Activated CD8-positive, alpha-beta memory T cell treated with anti-CD3 and anti-CD28 coated beads, Interleukin-2, amount 50 U/mL, for 4 hours (primary cell): Measurements from ENCODE around the gene LSAMP.
"Not testable (repeated sequence)": the region's sequence is repeated elsewhere in the genome, so short reads cannot be mapped to it uniquely, and the experiment has no call there.

Experiments used
- DNase-seq: peaks from one replicate; pipeline ENCODE4 v3.0.0-alpha.2; 2020

Gene LSAMP

DNA sequence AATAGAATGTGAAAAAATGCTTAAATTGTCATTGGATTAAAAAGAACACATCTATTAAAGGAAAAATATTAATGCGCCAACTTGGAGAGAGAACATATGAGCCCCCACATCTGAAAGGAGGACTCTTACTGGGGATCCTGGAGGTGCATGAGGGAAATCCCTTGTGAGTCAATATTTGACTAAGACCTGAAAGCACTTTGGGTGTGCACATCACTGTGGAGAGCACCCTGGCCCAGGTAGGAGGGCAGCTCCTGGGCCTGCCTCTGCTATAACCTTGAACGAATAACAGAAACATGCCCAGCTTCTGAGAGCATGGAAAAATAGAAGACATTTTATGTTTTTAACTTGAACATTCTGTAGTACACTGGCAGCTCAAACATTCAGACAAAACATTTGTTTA, 622.2 kb downstream of the LSAMP start:
- no peak for DNase-seq

DNA sequence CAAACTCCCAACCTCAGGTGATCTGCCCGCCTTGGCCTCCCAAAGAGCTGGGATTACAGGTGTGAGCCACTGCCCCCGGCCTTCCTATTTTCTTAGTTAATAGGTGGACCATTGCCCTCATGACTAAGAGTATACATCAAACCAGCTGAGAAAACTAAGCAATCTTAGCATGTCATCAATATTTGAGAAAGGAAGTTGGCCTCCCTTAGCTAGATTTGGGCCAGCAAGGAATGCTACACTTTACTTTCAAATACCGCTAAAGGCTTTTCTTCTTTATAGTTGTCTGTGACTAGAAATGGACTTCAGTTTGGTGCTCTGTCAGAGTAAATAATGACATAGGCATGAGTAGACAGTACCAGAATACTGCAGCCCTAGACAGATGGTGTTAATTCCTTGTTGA, 622.7 kb downstream of the LSAMP start:
- no peak for DNase-seq

DNA sequence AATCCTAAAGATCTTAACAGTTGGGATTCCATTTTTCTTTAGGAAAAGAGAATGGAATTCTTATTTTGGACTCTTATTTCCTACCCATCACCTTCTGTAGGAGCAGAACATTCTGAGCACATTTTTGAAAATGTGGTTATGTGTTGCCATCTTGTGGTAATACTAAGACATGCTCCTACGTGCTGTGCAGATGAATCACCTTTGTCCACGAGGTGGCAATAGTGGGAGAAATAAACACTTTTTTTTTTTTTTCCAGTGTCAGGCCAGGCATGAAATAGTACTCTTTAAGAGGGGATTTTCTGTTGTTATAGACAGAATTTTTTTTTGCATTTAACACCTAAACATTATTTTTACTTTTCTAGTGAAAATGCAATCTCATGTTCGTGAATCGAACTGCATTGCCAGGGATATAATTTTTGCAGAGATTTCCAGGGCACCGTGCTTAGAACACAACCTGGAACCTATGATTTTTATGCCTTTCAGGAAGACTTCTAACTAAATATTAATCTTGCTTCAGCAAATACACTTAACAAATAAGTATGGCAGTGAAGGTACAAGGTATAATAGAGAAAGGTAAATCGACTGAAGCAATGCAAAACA, 625.4 kb downstream of the LSAMP start:
- DNase-seq, result peak; percentile 54

DNA sequence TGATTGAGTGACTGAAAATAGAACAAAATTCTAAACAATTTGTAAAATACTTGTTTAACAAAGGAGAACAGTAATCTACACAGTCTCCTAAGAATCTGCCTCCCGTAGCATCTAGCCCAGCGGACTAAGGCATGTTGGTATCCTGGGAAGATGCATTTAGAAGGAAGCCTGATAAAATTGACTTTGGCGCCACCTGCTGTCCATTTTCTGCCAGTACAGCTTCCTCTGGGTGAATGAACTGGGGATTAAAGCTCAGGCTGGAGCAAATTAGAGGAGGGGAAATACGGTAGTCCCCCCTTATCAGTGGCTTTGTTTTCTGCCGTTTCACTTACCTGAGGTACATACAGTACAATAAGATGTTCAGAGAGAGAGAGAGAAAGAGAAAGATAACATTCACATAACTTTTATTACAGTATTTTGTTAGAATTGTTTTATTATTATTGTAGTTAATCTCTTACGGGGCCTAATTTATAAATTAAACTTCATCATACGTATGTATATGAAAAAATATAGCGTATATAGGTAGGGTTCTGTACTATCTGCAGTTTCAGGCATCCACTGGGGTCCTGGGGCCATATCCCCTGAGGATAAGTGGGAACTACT, 630.4 kb downstream of the LSAMP start:
- peak; percentile 70 for DNase-seq

DNA sequence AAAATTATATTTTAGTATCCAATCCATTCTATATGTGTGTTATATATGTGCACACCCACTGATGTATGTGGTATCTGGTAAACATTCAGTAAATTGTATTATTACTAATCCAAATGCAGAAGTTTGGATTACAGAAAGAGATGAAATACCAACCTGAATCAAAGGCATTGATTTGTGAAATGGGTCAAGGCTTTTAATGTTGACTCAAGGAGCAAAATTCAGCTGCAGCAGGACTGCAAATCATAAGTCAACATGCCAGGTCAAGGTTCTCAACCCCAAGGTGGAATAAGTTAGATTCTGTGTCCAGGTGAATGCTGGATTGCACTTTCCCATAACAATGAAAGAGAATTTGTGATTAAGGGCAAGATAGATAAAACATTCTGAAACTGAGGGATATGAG, 631.3 kb downstream of the LSAMP start:
- no peak for DNase-seq

DNA sequence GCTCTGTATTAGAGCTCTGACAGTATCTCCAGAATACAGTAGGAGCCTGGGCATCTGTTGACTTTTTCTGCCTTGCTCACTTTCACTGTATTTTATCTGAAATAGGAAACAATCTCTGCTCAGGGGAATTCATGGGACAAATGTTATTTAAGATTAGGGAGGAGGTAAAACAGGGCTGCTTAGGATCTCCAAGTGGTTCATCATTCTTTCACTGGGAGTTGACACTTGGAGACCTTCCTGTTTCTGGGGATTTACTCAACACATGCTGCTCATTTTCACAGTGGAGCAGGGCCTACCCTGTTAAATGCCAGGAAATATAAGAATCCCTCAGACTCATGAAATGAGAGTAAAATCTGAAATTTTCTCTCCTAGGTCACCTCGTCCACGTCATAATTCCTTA, 636.5 kb downstream of the LSAMP start:
- DNase-seq, result no peak

DNA sequence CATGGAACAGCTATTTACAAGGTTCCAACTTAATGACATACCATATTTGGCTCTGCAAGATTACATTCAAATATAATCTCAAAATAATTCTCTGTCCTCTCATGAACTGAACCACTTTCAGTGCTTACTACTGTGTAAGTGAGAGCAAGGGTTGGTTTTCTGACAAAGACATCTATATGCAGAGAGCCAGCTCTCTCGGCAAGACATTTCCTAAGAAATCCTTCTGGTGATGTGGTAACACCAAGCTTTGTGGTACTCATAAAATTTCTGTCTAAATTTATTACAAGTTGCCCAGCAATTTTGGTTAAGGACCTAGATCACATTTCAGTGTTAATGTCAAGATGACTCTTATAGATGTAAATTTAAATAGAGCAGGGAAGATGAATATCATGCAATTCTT, 637.0 kb downstream of the LSAMP start:
- no peak for DNase-seq

DNA sequence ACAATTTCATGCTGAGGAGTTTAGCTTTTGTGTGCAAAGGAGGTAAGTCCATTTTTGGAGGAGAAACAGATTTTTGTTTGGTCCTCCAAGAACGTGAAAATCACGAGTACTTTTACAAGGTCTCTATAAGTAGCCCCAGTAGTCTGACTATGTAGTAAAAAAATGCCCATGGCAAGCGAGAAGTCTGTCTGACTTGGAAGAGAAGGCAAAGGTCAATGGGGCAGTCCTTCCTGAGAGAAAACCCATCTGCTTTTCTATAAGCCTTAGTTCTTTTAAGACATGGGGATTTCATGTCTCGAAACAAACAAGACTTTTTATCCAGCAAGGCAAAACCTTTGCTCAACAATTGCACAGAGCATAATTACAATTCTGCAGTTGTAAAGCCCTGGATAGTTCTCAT, 638.8 kb downstream of the LSAMP start:
- no peak for DNase-seq

DNA sequence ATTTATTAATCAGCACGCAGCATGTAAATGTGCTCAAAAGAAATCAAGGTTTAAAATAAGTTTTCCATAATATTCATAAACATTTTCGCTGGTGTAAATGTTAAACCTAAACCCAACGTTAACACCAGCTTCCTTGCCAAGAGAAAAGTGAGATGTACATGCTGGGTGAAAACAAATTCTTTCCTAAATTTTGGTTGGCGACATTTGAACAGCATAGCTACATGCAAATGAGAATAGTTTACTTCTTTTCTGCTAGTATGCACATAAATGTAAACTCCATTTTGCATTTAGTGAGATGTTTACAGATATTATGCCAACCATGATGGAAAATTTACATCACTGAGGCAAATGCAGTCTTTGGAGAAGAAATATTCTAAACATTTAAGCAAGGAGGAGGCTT, 639.8 kb downstream of the LSAMP start:
- DNase-seq, result no peak

DNA sequence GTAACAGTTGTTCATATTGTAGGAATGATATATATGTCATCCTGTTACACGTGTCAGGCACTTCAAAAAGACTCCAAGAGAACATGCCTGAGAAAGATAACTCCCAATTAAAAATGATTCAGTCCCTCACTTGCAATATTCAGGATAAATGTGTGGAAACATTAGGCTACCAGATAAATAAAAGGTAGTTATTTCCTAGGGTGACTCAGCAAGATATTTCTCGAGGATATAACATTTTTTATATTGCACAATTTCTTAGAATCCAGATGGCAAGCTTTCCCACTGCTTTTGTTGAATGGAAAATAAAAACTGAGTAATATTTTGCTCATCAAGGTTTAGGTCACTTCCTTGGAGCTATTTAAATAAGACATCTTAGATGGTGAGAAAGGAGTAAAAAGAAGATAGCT, 640.6 kb downstream of the LSAMP start:
- no peak for DNase-seq

DNA sequence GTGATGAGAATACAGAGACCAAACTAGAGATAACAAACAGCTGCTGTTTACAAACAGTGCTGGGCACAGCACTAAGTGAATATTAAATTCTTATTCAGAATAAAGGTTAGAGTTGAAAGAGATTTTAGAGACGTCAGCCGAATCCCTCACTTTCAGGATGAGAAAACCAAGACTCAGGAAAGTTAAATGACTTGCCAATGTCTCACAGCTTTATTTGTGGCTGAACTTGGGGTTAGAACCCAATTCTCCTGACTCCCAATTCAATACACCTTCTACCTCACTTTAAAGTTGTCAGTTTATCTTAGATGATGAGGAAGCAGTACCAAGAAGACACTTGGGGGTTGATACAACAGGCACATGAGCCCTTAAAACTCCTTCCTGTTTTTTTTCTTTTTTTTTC, 641.1 kb downstream of the LSAMP start:
- DNase-seq, result no peak

DNA sequence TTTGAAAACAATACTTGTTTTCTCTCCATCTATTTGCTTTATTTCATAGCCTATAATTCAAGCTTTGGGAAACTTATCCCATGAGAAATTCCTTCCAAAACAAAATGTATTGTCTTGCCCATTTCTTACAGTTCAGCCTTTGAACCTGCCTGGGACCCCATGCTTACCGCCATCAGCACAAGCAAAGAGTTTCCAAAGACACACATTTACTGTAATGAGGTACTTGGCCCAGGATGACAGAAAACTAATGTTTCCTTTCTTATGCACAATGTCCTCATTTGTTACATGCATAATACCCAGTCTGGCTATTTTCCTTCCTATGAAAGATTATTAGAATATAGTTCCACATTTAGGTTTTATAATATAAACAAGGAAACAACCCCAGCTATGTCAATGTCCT, 641.6 kb downstream of the LSAMP start:
- DNase-seq, result no peak

DNA sequence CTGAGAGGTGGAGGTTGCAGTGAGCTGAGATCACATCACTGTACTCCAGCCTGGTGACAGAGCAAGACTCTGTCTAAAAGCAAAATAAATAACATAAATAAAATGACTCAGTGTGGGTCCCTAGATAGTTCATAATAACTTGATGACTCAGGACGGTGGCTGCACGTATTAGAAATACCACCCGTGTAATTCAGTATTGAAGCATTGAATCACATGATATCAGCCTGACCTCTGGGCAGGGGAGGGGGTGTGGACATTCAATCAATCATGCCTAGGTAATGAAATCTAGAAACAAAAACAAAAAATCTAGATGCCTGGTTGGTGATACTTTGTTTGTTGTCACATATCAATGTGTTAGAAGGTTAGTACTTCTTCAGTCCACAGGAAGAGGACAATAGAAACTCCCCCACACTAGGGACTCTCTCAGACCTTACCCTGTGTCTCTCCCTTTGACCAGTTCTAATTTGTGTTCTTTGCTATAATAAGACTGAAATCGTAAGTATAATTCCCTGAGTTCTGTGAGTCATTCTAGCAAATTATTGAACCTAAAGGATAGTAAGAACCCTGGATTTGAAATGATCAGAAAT, 644.7 kb downstream of the LSAMP start:
- DNase-seq, result no peak

DNA sequence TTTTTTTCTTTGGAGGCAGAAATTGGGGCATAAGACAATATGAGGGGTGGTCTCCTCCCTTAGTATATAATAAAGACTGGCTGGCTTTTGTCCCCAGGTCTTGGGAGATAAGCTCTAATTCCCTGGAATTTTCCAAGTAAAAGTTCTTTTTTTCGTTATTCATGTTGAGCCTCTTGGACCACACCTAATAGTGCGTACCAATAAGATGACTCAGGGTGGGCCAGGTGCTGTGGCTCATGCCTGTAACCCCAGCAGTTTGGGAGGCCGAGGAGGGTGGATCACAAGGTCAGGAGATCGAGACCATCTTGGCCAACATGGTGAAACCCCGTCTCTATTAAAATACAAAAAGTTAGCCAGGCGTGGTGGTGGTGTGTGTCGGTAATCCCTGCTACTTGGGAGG, 645.2 kb downstream of the LSAMP start:
- not testable (repeated sequence) for DNase-seq

DNA sequence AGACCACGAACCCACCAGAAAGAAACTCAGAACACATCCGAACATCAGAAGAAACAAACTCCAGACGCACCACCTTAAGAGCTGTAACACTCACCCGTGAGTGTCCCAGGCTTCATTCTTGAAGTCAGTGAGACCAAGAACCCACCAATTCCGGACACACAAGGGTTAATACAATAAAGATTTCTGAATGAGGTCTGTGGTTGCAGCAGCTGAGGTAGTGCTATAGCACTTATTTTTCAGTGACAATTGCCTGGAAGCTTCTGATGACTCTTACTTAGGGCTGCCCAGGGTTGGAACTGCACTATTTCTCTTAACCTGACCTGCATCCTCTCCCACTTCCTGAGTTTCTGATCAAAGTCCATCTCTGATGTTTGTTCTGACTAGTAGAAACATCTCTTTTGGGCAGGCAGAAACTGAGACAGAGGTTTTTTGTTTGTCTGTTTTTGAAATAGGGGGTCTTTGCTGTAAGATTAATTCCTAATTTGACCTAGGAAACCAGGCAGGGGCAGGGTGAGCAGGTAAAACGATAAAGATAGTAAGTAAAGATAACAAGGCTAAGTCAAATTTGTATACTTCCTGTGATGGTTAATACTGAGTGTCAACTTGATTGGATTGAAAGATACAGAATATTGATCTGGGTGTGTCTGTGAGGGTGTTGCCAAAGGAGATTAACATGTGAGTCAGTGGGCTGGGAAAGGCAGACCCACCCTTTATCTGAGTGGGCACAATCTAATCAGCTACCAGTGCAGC, 652.9 kb downstream of the LSAMP start:
- DNase-seq, result no peak

DNA sequence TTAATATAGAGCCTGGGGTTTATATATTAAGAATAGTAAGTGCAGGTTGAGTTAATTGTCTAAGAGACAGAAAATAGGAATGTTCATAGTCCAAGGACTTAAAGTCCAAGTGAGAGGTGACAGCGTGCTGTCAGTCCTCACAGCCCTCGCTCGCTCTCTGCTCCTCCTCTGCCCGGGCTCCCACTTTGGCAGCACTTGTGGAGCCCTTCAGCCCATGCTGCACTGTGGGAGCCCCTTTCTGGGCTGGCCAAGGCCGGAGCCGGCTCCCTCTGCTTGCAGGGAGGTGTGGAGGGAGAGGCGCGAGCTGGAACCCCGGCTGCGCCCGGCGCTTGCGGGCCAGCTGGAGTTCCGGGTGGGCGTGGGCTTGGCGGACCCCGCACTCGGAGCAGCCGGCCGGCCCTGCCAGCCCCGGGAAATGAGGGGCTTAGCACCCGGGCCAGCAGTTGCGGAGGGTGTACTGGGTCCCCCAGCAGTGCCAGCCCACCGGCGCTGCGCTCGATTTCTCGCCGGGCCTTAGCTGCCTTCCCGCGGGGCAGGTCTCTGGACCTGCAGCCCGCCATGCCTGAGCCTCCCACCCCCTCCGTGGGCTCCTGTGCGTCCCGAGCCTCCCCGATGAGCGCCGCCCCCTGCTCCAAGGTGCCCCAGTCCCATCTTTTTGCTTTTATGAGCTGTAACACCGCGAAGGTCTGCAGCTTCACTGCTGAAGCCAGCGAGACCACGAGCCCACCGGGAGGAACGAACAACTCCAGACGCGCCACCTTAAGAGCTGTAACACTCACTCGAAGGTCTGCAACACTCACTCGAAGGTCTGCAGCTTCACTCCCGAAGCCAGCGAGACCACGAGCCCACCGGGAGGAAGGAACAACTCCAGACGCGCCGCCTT, 653.8 kb downstream of the LSAMP start:
- DNase-seq, result not testable (repeated sequence)

DNA sequence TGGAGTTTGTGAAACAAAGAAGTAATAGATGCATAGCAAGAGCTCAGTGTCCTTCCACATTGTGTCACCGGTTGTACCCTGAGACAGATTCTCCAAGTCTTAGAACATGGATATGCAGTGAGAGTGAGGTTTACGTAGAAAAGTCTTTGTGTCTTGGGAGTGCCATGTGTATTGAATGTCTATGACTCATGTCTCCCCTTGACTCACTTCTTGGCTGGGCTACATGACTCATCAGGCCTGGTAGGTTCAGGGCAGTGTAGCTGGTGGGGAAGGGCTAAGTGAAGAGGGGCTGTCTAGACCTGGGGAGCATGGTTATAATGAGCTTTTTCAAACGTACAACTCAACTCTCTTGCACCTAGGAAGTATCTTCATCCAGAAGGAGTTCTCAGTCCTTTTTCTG, 654.5 kb downstream of the LSAMP start:
- DNase-seq, result peak; percentile 56

DNA sequence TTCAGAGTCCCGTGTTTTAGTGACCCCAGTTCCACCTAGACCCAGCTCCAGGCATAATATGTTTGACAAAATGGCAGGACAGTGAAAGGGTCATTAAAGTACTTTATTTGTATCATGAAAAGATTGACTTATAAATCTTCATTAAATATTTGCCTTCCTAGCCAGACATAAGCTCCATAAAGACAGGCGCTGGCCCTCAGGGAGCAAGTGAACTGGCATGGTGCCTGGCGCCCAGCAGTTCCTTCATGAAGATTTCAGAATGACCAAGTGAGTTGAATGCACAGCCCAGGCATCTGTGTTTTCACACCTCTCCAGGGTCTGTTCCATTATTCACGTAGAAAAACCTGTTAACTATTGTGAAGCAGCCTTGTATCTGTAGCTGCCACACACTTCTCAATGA, 655.8 kb downstream of the LSAMP start:
- no peak for DNase-seq

DNA sequence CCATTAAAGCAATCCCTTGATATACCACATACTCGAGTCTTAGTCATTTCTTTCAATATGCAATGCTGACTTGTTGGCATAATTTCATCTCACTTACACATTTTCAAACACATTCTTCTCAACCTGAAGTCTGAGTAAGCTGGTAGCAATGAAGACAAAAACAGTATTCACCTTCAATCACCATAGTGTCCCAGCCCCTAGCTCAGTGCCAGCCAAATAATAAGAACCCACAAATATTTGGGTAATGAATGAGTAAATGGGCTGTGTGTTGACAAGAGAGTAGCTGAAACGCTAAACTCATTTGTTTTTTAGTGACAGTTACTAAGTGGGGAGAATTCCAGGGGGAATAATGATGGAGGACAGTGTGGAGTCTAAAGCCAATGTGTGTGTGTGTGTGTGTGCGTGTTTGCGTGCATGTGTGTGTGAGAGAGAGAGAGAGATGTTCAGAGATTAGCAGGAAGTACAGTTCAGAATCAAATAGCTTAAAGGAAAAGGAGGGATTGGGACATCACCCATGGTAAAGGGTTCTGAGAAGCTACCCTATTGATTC, 656.3 kb downstream of the LSAMP start:
- DNase-seq, result no peak

DNA sequence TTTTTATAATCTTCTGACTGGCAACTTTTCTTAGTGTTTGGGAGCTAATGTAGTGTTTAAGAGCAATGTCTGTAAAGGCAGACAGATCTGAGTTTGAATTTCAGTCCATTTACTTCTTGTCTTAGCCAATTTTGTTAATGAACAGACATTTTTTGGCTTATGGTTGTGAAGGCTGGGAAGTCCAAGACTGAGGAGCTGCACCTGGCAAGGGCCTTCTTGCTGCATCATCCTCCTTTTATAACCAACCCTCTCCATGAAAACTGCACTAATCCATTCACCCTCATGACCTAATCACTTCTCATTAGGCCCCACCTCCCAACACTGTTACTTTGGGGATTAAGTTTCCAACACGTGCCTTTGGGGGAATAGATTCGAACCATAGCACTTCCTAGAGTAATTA, 657.5 kb downstream of the LSAMP start:
- DNase-seq, result no peak

DNA sequence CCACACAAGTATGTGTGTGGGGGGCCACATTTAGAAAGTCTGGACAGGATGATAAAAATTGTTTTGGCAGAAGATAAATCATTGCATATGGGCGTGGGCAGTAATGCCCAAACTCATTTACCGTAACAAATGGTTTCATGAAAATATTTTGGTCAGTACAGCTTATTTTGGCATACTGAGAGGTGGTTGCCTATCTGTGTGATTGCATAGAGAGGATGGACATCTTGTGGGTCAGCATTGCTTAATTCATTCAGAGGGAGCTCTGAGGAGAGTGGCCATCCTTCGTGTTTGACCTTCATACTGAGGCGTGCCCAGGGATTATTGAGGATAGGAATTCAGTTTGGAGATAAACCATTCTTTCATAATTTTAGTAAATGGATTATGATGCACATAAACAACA, 659.5 kb downstream of the LSAMP start:
- DNase-seq, result no peak

DNA sequence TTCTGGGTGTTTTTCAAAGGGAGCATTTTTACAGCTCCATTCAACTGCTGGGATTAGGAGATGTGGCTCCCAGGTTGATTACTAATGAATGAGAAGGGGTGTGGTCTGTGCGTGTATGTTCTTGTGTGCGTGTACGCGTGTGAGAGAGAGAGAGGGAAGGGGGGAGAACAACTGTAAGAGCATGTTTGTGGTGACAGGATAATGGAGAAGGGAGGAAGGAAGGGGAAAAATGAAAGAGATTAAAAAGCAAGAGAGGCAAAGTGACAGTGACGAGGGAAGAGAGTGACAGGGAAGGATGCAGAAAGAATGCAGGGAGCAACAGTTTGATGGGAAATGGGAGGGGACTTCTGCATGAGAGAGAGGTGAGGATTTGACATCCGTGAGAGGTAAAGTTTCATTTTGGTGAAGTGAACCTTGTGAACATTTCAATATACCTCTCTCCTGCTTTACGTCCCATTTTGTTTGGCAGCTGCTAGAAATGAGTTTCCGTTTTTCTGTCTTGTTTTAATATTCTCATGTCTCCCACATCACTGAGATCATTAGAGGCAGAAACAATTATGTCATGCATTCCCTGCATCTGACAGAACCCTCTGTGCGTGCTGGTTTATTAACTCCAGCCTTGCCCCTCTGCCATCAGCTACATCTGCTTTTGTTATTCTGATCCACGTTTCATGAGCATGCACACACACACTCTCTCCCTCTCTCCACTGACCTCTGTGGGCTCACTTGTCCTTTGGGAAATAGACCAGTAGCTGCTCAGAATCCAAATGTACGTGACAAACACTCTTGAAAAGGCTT, 660.3 kb downstream of the LSAMP start:
- no peak for DNase-seq
